ENCODE results near the gene TEX14.
"Not testable (repeated sequence)": the region's sequence is repeated elsewhere in the genome, so short reads cannot be mapped to it uniquely, and the experiment has no call there.

Gene TEX14

GRCh38 chr17:58660621-58661020 is 31.2 kb downstream of the TEX14 start:
- H3K27ac ChIP-seq: no peak overlapping the region
- DNase-seq (ENCODE audit: low read depth, low spot score): no peak

GRCh38 chr17:58659714-58660084 is 32.1 kb downstream of the TEX14 start:
- not testable (repeated sequence) for DNase-seq (ENCODE audit: low read depth, low spot score)
- H3K27ac ChIP-seq: peak overlapping the region; percentile 79

- peak overlapping the region; percentile 79 for H3K27ac ChIP-seq
Observed at GRCh38 chr17:58658804-58659713, 32.8 kb downstream of the TEX14 start.

DNA sequence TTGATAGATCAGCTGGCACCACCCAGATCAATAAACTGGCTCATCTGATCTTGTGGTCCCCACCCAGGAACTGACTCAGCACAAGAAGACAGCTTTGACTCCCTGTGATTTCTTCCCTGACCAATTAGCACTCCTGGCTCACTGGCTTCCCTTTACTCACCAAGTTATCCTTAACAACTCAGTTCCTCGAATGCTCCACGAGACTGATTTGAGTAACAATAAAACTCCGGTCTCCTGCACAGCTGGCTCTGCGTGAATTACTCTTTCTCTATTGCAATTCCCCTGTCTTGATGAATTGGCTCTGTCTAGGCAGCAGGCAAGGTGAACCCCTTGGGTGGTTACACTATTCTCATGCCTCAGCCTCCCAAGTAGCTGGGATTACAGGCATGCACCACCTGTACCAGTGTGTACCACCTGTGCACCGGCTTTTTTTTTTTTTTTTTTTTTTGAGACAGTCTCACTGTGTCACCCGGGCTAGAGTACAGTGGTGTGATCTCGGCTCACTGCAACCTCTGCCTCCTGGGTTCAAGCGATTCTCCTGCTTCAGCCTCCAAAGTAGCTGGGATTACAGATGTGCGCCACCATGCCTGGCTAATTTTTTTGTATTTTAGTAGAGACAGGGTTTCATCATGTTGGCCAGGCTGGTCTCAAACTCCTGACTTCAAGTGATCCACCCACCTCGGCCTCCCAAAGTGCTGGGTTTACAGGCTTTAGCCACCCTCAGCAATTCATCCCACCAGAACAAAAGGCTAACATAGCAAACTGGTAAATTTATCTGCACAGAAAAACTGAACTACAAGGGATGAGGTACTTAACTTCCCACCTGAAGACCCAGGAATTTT is 33.7 kb downstream of the TEX14 start:
- not testable (repeated sequence) for DNase-seq (ENCODE audit: low read depth, low spot score)
- peak overlapping the region; percentile 79 for H3K27ac ChIP-seq

More at GRCh38 chr17:58658804-58659713, 32.8 kb downstream of the TEX14 start:
- peak; percentile 98 for DNase-seq (ENCODE audit: low read depth, low spot score)

GRCh38 chr17:58648236-58648635 is 43.6 kb downstream of the TEX14 start:
- no peak overlapping the region for H3K27ac ChIP-seq
- DNase-seq (ENCODE audit: low read depth, low spot score): no peak

GRCh38 chr17:58643147-58643546 is 48.7 kb downstream of the TEX14 start:
- H3K27ac ChIP-seq: peak overlapping the region; percentile 51
- DNase-seq (ENCODE audit: low read depth, low spot score): no peak

DNA sequence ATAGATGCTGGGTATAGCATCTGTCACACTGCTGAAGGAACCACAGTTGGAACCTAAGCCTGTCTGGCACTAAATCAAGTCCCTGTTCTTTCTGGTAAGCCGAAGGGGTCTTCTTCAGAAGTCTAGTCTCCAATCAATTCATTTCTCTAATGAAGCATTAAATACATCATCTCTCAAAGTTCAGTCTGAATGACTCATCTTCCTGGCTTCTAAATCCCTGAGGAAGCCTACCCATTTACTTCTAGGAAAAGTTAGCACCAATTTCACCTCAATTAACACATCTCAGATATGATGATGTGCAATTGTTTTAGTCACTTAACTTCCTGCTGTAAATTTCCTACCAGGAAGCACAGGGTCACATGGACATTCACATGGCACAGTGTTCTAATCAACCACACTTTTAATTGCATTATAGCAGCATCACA is 49.9 kb downstream of the TEX14 start:
- H3K27ac ChIP-seq: no peak overlapping the region
- DNase-seq (ENCODE audit: low read depth, low spot score): no peak

- DNase-seq (ENCODE audit: low read depth, low spot score): no peak
- H3K27ac ChIP-seq: no peak overlapping the region
Observed at GRCh38 chr17:58640202-58640601, 51.6 kb downstream of the TEX14 start.

DNA sequence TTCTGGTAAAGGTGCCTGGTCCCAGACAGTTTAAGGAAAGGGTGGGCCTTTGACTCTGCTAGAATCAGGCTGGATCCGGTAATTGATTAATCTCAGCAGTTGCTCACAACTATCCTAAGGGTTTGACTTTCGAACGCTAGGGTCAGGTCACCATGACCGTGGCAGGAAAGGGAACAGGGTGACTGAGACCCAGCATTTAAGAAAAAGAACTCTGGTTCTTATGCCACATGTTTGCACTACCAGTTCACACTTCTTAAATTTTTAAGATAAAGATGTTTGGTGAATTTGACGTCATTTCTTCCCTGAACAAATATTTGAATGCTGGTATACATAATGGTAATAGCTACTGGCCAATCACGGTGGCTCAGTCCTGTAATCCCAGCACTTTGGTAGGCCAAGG is 52.2 kb downstream of the TEX14 start:
- H3K27ac ChIP-seq: no peak overlapping the region

GRCh38 chr17:58637011-58637570 is 54.8 kb downstream of the TEX14 start:
- no peak for DNase-seq (ENCODE audit: low read depth, low spot score)
- H3K27ac ChIP-seq: no peak overlapping the region

More for the DNA sequence above, 52.2 kb downstream of the TEX14 start:
- DNase-seq (ENCODE audit: low read depth, low spot score): no peak

GRCh38 chr17:58632324-58633314 is 59.2 kb downstream of the TEX14 start:
- no peak for DNase-seq (ENCODE audit: low read depth, low spot score)
- H3K27ac ChIP-seq: peak overlapping the region; percentile 65

DNA sequence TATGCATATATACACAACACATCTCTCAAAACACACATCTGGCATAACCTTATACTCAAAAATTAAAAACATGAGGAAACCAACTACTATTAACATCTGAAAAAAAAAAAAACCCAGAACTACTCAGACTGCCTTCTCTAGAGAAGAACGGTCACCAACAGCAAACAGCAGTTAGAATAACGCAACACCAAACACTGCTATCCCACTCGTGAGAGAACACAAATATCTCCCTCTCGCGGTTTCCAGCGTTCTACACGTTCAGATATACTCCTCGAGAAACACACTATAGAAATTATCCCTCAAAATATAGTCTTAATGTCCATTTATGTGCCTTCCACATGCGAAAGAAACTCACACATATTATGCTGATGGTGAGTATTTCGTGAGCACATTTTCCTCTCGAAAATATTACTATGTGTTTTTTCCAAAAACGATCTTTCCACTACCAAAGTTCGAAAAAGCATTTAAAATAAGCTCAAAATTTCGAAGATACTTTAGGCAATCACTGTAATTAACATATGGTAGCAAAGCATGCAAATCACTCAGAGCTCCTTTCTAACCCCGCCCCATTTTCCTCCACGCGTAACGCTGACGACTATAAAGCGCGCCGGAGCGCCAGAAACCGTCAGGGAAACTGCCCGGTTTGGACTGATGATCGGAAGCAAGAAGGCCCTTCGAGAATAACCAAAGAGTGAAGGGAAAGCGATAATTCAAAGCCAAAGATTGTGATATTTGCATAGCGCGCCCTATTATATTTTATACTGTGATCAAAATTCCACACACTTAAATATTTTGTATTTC is 60.1 kb downstream of the TEX14 start:
- peak; percentile 98 for DNase-seq (ENCODE audit: low read depth, low spot score)
- H3K27ac ChIP-seq: peak overlapping the region; percentile 65

GRCh38 chr17:58630883-58631522 is 60.8 kb downstream of the TEX14 start:
- H3K27ac ChIP-seq: peak overlapping the region; percentile 65
- DNase-seq (ENCODE audit: low read depth, low spot score): no peak

- no peak for DNase-seq (ENCODE audit: low read depth, low spot score)
- no peak overlapping the region for H3K27ac ChIP-seq
Observed at GRCh38 chr17:58626905-58627304, 64.9 kb downstream of the TEX14 start.

DNA sequence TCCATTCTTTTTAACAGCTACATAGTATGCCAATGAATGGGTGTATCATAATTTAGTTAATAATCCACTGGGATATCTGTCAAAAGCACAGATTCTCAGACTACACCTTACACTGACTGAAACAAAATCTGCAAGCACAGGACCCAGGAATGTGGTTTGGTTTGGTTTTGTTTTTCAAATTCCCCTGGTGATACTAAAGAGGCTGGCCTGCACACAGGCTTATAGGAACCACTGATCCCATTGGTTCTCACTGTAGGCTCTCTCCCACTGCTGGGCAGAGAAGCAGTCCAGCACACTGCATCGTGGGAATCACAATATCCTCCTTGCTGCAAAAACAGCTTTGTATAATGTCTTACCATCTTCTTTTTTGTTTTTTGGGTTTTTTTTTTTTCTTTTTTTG is 67.1 kb downstream of the TEX14 start:
- DNase-seq (ENCODE audit: low read depth, low spot score): no peak
- H3K27ac ChIP-seq: no peak overlapping the region

DNA sequence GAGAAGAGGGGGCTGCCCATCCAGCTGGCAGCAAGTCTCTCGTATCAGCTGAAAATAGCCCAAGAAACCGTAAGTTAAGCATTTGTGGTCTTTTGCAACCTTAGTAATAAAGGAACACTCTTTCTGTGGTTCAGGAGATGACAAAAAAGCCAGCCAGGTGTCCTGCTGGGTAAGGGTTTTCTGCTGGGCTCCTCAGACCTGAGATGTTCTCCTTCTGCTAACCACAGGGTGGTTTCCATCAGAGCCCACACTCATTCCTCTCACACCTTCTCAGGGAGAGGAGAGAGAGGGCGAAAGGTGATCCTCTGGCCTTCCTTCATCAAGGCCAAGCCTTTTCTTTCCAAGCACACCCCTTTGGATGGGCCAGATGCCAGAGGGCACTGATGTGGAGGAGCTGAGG is 70.7 kb downstream of the TEX14 start:
- no peak overlapping the region for H3K27ac ChIP-seq
- DNase-seq (ENCODE audit: low read depth, low spot score): no peak

DNA sequence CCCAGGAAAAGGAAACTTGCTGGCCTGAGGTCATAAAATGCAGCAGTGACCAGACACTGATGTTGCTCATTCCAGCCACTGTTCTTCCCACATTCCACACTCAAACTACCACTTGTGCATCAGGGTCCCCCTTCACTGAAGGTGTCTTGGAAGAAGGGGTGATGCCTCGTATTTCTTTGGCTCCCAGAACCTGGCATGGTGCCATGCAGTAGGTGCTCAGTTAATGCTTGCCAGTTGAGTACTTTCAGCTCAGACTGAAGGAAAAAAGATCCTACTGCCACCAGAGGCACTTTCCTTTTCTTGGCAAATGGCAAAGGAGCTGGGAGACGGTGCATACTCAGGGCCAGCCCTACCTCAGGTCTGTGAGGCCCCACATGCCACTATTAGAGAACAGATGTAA is 73.5 kb downstream of the TEX14 start:
- H3K27ac ChIP-seq: no peak overlapping the region
- no peak for DNase-seq (ENCODE audit: low read depth, low spot score)

DNA sequence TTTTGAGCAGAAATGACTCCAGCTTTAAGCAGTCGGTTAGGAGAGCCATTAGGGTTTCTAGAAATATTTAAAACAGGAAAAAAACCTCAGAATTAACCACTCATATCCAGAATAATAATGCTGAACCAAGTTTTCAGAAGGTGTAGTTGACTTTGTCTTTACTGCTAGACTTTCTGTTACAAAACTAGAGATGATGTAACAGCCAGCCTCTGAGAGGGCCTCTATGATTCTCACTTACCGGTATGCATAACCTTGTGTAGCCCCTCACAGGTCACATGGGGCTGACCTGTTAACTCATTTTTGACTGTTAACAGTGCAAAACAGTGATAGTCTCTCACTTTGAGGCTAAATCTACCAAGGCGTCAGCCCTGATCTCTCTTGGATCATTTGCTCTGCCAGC is 74.3 kb downstream of the TEX14 start:
- no peak overlapping the region for H3K27ac ChIP-seq
- DNase-seq (ENCODE audit: low read depth, low spot score): no peak
